ENCODE measurements around the gene ADSL. TPM values are rescaled to one million over a fixed set of nuclear protein-coding genes. Genes with fewer than 3 reads are reported as not detected.

Gene ADSL
- total RNA-seq, 4 donors from 2014 or later, result 49.0 to 69.4 (median 60.1) TPM

DNA sequence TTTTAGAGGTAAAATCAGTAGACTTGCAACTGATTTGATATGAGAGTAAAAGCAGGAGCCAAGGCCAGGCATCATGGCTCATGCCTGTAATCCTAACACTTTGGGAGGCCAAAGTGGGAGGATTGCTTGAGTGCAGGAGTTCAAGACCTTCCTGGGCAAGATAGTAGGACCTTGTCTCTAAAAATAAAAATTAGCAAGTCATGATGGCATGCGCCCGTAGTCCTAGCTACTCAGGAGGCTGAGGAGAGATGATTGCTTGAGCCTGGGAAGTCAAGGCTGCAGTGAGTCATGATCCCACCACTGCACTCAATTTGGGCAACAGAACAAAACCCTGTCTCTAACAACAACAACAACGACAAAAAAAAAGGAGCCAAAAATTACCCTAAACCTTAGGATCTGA lies 37.6 kb downstream of the ADSL start:
- TF ChIP-seq POLR2A (IDR thresholded peaks at IDR 0.05), result no peak
- TF ChIP-seq CTCF (IDR thresholded peaks at IDR 0.05), result no peak

DNA sequence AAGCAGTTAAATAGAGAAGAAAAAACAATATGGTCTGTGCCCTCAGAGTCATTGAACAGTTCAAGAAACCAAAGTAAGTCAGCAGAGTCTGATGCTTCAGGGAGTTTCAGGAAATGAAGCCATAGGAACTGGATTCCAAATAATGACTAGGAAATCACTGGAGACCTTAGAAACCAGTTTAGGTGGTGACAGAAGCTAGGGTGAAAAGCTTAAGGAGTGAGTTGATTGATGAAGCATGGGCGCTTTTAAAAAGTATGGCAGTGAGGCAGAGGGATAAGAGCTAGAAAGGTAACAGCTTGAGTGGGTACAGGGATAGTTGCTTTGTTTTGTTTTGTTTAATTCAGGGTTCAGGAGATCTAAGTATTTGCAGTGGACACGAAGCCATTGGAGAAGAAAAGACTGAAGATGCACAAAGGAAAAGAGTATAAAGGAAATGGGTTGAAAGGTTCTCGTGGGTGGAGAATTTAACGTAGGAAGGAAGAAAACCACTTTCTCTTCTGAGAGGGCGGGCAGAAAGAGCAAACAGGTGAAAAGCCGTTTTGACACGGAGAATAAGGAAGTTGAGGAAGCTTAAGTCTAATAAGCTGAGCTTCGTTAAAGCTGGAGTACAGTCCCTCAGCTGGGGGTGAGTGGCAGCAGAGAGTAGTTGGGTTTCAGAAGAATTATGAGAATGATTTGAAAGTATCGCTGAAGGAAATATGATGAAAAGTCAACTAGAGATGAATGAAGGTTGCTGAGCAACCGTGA lies 38.9 kb downstream of the ADSL start:
- intact Hi-C loops (cut with DNase I), result no loop called here
- 66% methylated on average over 10 of the region's 10 CpGs for WGBS, 2 donors
- H3K27ac ChIP-seq, result peak overlapping the region in 2 of 3 donors; percentile 10 to 21

More for the DNA sequence above, 37.6 kb downstream of the ADSL start:
- WGBS, 2 donors, result 84 to 86% methylated on average over 3 of the region's 3 CpGs
- Histone ChIP-seq H3K27me3 (no peaks in the 10 kb centered on the region), H3K36me3 (no peaks in the 10 kb centered on the region), H3K9me3 (no peaks in the 10 kb centered on the region), H3K4me1 (peaks cover 14 to 17% of the 10 kb centered on the region in 2 donors), H3K27ac (no peak overlapping the region), H3K4me3 (replicated peaks in 1 of 3) (no peak overlapping the region)
- no peak for DNase-seq
- intact Hi-C loops (cut with DNase I), result no loop called here

DNA sequence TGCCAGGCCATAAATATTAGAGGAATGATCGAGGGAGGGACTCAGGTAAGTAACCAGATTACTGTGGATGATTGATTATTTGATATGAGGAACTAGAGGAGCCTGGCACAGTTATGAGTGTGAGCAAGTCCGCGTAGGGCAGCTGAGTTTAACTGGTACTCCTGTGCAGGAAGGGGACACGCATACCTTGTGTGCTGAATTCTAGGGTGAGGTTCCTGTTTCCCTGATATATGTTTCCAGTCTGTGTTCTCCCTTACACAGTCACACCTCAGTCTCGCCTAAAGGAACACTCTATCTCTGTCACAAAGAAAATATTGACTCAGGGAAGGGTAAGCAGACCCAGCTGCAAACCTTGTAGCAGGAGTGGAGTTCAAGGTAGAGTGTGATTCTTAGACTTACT lies 41.4 kb downstream of the ADSL start:
- TF ChIP-seq CTCF (IDR thresholded peaks at IDR 0.05) (no peak), POLR2A (IDR thresholded peaks at IDR 0.05) (no peak)
- WGBS, 2 donors, result 42 to 45% methylated on average over 5 of the region's 5 CpGs
- peak in 1 of 2 donors; percentile 35 for DNase-seq
- no peaks in the 10 kb centered on the region for H3K9me3 ChIP-seq
- peaks cover 28 to 29% of the 10 kb centered on the region in 2 donors for H3K4me1 ChIP-seq
- intact Hi-C loops (cut with DNase I), result no loop called here
- H3K4me3 ChIP-seq (replicated peaks in 1 of 3), result no peak overlapping the region
- peak overlapping the region; percentile 49 to 64 (median 60) for H3K27ac ChIP-seq
- no peaks in the 10 kb centered on the region for H3K36me3 ChIP-seq
- no peaks in the 10 kb centered on the region for H3K27me3 ChIP-seq

More for the DNA sequence above, 38.9 kb downstream of the ADSL start:
- TF ChIP-seq POLR2A (IDR thresholded peaks at IDR 0.05) (no peak), CTCF (IDR thresholded peaks at IDR 0.05) (no peak)
- Histone ChIP-seq H3K9me3 (no peaks in the 10 kb centered on the region), H3K4me1 (peaks cover 14 to 17% of the 10 kb centered on the region in 2 donors), H3K4me3 (replicated peaks in 1 of 3) (no peak overlapping the region), H3K27me3 (no peaks in the 10 kb centered on the region), H3K36me3 (no peaks in the 10 kb centered on the region)
- no peak for DNase-seq

- TF ChIP-seq POLR2A (IDR thresholded peaks at IDR 0.05) (no peak), CTCF (IDR thresholded peaks at IDR 0.05) (no peak)
- H3K27me3 ChIP-seq, result no peaks in the 10 kb centered on the region
- peaks cover 32% of the 10 kb centered on the region in 2 donors for H3K4me1 ChIP-seq
- intact Hi-C loops (cut with DNase I), result no loop called here
- peak overlapping the region in 2 of 3 donors; percentile 3 to 64 for H3K27ac ChIP-seq
- 83% methylated on average over 4 of the region's 4 CpGs for WGBS, 2 donors
- H3K36me3 ChIP-seq, result no peaks in the 10 kb centered on the region
- H3K9me3 ChIP-seq, result no peaks in the 10 kb centered on the region
- H3K4me3 ChIP-seq (replicated peaks in 1 of 3), result no peak overlapping the region
- no peak for DNase-seq
Measured at GRCh38 chr22:40388231-40388630, 41.9 kb downstream of the ADSL start.

DNA sequence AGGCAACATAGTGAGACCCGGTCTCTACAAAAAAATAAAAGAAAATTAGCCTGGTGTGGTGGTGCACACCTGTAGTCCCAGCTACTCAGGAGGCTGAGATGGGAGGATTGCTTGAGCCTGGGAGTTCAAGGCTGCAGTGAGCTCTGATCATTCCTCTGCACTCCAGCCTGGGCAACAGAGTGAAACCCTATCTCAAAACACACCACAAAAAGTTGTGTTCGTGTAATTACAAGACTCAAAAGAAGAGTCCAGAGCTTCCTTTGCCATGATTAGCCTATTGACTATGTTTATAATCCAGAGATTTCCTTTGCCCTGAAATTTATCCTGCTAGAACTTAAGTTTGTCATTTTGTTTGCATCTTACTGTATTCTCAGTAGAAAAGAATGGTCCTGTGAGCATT lies 45.1 kb downstream of the ADSL start:
- H3K4me1 ChIP-seq, result peaks cover 42 to 56% of the 10 kb centered on the region in 2 donors
- no peaks in the 10 kb centered on the region for H3K9me3 ChIP-seq
- intact Hi-C loops (cut with DNase I), result no loop called here
- TF ChIP-seq CTCF (IDR thresholded peaks at IDR 0.05) (no peak), POLR2A (IDR thresholded peaks at IDR 0.05) (no peak)
- DNase-seq, result no peak
- no peaks in the 10 kb centered on the region for H3K27me3 ChIP-seq
- H3K36me3 ChIP-seq, result no peaks in the 10 kb centered on the region
- H3K27ac ChIP-seq, result peak overlapping the region in 1 of 3 donors; percentile 8
- WGBS, 2 donors, result 67 to 79% methylated on average over 2 of the region's 2 CpGs
- H3K4me3 ChIP-seq (replicated peaks in 1 of 3), result no peak overlapping the region
